ENCODE results near the gene ARHGEF12. TPM values are rescaled to one million over a fixed set of nuclear protein-coding genes. Genes with fewer than 3 reads are reported as not detected.

ARHGEF12 gene
- total and polyA plus RNA-seq, 10 of the 15 experiments (the other 5 are each of a cell fraction or from before 2014, with no cell fraction given): 2.7 to 40.8 (median 20.9) TPM

DNA sequence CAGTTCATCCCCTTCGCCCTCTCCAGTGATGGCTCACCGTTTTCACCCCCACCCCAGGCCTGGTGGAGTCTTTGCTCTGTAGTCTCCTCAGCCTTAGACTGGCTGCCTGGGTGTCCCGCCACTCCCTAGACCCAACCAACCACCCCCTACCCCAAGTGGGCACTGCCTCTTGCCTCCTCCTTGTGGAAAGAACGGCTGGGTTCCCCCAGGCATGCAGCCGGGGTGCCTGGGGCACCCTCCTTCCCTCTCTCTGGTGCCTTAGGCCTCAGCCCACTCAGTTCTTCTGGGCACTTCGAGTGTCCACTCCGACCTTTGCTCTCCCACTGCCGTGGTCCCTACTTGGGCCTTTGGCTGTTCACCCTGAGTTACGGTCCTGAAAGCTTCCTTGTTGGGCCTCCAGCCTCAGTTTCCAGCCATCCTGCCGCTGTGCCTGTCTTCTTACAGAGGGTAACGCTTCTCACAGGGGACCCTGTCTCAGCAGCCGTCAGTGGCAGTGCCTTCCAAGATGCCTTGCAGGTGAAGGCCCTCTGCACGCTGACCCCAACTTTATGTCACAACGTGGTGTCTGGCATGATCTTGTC, 178.4 kb downstream of the ARHGEF12 start:
- Histone ChIP-seq H3K9me3 (replicated peaks; ENCODE audit: control insufficient read depth, insufficient read depth, low read length) (no peaks in the 10 kb centered on the region), H2AFZ (ENCODE audit: control insufficient read depth, low read depth, low read length) (no peak overlapping the region), H3K4me2 (ENCODE audit: control insufficient read depth, insufficient read depth) (no peak overlapping the region), H3K9ac (ENCODE audit: control insufficient read depth, insufficient read depth, low read length) (no peak overlapping the region), H3K4me1 (ENCODE audit: control insufficient read depth, insufficient read depth, low read length) (no peaks in the 10 kb centered on the region; the same call in 1 of the 2 replicates), H3K27me3 (replicated peaks in 1 of 2; ENCODE audit: control insufficient read depth in 2 of 2, insufficient read depth in 2 of 2, low read length in 1 of 2) (no peaks in the 10 kb centered on the region), H3K36me3 (ENCODE audit: control insufficient read depth in 2 of 2, insufficient read depth in 2 of 2, low read length in 1 of 2) (no peaks in the 10 kb centered on the region; a peak in 1 of 4 replicates), H3K27ac (ENCODE audit: control insufficient read depth, insufficient read depth) (no peak overlapping the region), H3K4me3 (no peak overlapping the region), H3K79me2 (ENCODE audit: control insufficient read depth, insufficient read depth, low read length) (no peaks in the 10 kb centered on the region), H4K20me1 (ENCODE audit: control insufficient read depth, insufficient read depth) (no peaks in the 10 kb centered on the region; the same call in 1 of the 2 replicates)
- intact Hi-C loops (cut with micrococcal nuclease; ENCODE audit: unreplicated experiment): loop anchor here (5.0 kb wide), 1 partner anchor 598 kb away; no protein-coding TSS in a partner anchor
- DNase-seq (ENCODE audit: low read depth, low spot score) (no peak), FAIRE-seq (no peak), ATAC-seq (no peak)
- SMC1A ChIA-PET (ENCODE audit: uncharacterized antibody, unreplicated experiment): interaction anchor here (1.3 to 5.1 kb wide), 2 partner anchors 46 to 171 kb away, joined by 3 to 32 read pairs; no protein-coding TSS in a partner anchor
- in situ Hi-C loops (cut with MboI): loop anchor here (10.0 kb wide), 1 partner anchor 170 kb away; no protein-coding TSS in a partner anchor
- CTCF ChIA-PET: interaction anchor here (0.6 to 1.4 kb wide), 3 partner anchors 115 to 287 kb away, joined by 3 to 7 read pairs (median 4); no protein-coding TSS in a partner anchor
- WGBS (ENCODE audit: insufficient coverage, insufficient replicate concordance, low lambda C conversion rate, missing lambda C conversion rate): 32% methylated on average over 13 of the region's 14 CpGs
- no TSS peak for BruUV-seq (replicated peaks)
- POLR2A ChIA-PET: no interaction called here
- RAD21 ChIA-PET (ENCODE audit: unreplicated experiment): interaction anchor here (5.0 kb wide), 1 partner anchor 171 kb away, joined by 64 read pairs; no protein-coding TSS in a partner anchor
- TF ChIP-seq, protein P1, sequence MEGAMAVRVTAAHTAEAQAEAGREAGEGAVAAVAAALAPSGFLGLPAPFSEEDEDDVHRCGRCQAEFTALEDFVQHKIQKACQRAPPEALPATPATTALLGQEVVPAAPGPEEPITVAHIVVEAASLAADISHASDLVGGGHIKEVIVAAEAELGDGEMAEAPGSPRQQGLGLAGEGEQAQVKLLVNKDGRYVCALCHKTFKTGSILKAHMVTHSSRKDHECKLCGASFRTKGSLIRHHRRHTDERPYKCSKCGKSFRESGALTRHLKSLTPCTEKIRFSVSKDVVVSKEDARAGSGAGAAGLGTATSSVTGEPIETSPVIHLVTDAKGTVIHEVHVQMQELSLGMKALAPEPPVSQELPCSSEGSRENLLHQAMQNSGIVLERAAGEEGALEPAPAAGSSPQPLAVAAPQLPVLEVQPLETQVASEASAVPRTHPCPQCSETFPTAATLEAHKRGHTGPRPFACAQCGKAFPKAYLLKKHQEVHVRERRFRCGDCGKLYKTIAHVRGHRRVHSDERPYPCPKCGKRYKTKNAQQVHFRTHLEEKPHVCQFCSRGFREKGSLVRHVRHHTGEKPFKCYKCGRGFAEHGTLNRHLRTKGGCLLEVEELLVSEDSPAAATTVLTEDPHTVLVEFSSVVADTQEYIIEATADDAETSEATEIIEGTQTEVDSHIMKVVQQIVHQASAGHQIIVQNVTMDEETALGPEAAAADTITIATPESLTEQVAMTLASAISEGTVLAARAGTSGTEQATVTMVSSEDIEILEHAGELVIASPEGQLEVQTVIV (IDR thresholded peaks at IDR 0.05; ENCODE audit: borderline replicate concordance, partially characterized antibody): no peak
- TF ChIP-seq EGR1 (IDR thresholded peaks at IDR 0.05; ENCODE audit: borderline replicate concordance in 1 of 2, low read depth in 2 of 2, low read length in 2 of 2) (no peak), ZBTB40 (IDR thresholded peaks at IDR 0.05; ENCODE audit: borderline replicate concordance) (no peak), MTA3 (IDR thresholded peaks at IDR 0.05; ENCODE audit: borderline replicate concordance, low read length) (no peak), FOXM1 (IDR thresholded peaks at IDR 0.05; ENCODE audit: low read depth, low read length) (no peak), CBX3 (IDR thresholded peaks at IDR 0.05; ENCODE audit: borderline replicate concordance, low read depth) (no peak), RCOR1 (conservative IDR thresholded peaks at IDR 0.05; ENCODE audit: low read depth, low read length) (no peak), SIN3A (IDR thresholded peaks at IDR 0.05; ENCODE audit: low read depth, low read length) (no peak), HDAC6 (IDR thresholded peaks at IDR 0.05; ENCODE audit: unreplicated experiment) (no peak), EP300 (IDR thresholded peaks at IDR 0.05; ENCODE audit: borderline replicate concordance in 1 of 2, control insufficient read depth in 1 of 2, low read depth in 2 of 2, low read length in 2 of 2) (no peak)
- TF ChIP-seq, protein P2, sequence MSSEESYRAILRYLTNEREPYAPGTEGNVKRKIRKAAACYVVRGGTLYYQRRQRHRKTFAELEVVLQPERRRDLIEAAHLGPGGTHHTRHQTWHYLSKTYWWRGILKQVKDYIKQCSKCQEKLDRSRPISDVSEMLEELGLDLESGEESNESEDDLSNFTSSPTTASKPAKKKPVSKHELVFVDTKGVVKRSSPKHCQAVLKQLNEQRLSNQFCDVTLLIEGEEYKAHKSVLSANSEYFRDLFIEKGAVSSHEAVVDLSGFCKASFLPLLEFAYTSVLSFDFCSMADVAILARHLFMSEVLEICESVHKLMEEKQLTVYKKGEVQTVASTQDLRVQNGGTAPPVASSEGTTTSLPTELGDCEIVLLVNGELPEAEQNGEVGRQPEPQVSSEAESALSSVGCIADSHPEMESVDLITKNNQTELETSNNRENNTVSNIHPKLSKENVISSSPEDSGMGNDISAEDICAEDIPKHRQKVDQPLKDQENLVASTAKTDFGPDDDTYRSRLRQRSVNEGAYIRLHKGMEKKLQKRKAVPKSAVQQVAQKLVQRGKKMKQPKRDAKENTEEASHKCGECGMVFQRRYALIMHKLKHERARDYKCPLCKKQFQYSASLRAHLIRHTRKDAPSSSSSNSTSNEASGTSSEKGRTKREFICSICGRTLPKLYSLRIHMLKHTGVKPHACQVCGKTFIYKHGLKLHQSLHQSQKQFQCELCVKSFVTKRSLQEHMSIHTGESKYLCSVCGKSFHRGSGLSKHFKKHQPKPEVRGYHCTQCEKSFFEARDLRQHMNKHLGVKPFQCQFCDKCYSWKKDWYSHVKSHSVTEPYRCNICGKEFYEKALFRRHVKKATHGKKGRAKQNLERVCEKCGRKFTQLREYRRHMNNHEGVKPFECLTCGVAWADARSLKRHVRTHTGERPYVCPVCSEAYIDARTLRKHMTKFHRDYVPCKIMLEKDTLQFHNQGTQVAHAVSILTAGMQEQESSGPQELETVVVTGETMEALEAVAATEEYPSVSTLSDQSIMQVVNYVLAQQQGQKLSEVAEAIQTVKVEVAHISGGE (CRISPR knock-in tag; IDR thresholded peaks at IDR 0.05): no peak
